NCI-H2196 treated with DMSO at 0.1 percent for 48 hours (cell line): ENCODE results near the gene MTCL1.

Experiments
- DNase-seq: peaks from one replicate; lab custom pipeline; 2025; ENCODE audit not compliant: unreplicated experiment; lab: John Stamatoyannopoulos, UW

Gene MTCL1

DNA sequence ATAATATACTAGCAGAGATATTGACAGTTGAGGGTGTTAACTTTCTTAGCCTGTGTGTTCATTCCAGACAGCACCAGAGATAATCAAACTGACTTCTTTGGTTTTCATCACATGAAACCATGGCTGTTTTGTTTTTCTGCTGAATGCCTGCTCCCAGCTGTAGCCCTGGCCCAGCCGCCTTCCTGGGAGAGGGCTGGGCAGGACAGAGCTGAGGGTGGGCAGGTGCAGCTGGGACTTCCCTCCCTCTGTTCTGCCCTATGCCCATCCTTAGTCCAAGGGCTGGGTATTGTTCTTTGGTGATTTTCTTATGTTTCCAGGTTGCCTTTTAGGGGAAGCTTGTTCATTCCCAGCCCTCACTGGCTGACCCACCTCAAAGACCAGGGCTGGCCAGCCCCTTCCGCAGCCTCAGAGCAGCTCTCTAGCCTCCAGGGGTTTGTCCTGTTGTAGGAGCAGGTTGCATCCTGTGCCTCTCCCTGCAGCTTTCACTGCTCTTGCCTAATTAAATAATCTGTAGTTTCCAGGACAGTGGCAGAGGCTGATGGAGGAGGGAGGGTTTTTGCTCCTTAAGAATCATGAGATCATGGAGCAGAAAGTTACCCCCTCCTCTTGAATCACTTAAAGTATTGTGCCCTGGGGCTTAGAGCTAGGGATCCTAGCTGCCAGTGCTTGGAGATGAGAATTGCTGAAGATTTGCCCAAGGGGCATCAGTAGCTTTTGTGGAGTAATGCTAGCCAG lies 61.4 kb downstream of the MTCL1 start:
- DNase-seq, result no peak

DNA sequence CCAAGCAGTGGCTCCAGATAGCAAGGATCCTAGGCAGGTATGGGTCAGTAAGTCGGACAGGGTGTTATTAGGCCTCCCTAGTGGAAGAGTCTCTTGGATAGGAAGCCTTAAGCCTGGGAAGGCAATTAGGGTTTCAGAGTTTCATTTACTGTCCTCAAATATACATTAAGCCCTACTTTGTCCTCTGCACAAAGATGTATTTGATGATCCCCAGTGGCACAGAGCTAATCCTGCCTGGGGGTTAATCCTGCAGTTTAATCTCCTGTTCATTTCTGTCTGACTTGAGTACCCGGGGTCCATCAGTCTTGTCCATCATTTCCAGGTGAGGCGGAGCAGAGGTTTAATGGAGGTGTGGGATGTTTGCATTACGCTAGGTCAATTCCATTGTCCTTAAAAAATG lies 62.0 kb downstream of the MTCL1 start:
- no peak for DNase-seq

DNA sequence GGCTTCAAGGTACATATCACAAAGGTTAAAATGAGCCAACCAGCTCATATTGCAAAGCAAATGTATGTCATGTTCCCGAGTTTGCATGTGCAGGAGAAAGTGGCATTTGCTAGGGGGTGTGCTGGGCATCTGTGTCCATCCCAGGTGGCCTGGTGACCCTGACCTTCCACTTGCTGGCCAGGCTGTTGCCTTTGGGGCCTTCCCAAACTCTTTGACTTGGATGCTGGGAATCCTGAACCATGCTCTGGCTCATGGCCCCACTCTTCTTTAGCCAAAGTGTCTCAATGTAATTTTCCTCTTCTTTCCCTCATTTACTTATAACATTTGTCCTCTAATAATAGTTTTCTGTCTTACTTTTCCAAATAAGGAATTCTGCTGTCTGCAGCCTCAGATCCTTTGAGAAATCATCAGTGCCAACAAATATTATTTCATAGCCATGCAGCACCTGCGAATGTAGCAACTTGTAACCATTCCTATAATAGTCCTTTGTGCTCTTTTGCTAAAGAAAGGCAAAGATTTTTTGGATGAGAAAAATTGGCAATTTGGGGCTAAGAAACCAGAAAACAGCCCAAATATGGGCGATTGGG lies 64.2 kb downstream of the MTCL1 start:
- DNase-seq, result no peak

DNA sequence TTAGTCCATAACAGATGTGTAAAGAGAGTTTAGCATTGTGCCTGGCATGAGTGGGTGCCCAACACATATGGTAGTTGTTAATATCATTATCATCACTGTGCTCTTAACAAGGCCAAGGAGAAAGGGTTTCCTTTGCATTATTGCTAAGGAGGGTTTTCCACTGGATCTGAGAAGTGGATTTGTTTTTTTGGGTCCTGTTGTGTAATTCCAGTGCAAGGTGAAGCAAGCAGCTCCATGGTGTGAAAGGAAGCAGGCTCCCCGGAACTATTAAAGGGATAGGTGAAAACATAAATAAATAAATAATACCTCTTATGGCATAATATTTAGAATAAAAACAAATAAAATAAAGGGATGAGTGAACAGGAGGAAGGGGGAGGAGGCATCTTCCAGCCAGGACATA lies 65.3 kb downstream of the MTCL1 start:
- DNase-seq, result no peak

DNA sequence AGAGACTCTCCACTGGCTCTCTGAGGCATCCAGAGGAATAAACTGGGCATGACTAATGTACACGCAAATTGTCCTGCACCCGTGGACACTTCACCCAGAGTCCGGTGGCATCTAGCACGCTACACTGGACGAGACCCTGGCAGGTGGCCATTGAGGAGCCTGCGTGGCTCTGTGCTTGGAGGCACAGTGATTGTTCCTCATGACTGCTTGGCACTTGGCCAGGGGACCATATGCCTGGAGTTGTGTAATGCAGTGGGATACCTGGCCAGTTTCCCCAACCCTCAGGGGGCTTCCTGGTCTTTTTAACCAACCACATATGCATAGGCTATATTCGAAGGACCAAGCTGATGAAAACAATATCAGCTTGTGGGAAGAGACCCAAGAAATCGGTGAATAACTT lies 66.6 kb downstream of the MTCL1 start:
- no peak for DNase-seq

DNA sequence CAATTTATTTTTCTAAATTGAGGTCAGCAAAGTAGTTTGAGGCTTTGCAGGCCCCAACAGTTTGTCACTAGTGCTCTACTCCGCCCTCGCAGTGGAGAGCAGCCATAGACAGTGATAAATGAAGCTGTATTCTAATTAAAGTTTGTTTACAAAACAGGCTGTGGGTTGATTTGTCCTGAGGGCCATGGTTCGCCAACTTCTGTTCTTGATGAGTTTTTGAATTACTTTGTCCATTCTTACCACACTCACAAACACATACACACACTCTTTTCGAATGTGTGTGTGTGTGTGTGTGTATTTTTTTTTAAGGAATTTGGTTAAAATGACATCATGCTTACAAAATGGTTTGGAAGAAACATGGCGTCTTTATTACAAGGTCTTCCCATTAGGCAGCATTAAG lies 68.6 kb downstream of the MTCL1 start:
- DNase-seq, result no peak

DNA sequence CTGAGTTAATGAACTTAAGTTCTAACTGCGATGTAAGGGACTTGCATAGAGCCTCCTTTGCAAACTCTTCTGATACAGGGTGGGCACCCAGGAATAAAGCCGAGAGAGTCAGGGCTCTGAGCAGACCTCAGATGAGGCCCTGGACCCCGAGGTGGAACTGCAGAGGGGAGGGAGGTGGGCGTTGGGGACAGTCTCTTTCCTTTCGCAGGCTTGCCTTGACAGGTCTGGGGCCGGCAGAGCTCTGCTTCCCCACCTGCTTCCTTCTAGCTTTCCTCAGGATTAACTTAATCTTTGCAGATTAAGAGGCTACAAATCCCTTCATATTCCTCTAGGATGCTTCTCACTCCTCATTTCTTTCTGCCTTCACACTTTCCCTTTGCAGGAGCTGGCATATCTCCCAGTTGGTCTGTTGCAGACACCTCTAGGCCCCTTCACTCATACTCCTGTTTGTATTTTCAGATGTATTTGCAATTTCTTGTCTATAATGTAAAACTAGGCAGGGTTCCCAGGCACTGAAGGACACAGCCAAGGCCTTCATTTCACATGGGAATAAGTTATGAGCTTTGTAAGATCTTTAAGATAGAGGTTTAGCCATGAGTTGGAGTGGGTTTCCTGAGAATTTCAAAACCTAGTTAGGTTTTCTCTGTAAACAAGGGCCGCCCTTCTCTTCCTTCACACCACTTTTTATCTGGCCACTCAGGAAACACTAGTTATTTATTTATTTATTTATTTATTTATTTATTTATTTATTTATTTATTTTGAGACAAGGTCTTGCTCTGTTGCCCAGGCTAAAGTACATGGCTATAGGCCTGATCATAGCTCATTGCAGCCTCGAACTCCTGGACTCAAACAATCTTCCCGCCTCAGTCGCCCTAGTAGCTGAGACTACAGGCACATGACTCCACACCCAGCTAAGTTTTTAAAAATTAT lies 70.9 kb downstream of the MTCL1 start:
- DNase-seq, result no peak

DNA sequence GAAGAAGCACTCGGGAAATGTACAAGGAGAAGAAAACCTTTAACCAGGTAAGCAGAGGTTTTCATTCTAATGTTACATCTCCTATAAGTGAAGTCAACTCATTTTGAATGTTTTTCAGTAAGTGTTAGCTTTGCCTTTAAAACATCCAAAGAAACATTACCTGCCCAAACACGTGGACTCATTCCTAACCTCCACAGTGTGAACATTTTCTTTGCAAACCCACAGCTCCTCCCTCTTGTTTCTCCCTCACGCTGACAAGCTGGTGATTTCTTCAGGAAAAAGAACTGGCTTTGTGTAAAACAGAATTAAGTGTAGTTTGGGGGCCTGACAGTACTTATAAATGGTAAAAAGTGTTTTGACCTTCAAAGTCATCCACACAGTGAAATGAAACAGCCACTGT lies 72.5 kb downstream of the MTCL1 start:
- no peak for DNase-seq

DNA sequence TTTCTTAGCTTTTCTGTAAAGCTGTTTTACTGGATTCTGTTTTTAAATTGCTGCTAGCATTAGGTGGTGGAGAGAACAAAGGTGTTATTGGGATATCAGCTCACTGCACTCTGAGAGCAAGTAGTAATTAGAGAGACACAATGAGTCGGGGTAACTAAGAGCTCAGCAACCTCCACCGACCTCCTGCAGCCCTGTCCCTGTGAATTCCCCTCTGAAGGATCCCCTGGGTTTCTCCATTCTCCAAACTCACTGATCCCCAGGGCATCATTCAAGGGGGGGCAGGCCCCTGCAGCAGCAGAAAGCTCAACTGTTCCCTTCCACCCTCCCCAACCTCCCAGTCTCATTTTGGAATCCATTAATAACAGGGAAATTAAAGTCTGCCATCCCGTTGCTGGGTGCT lies 73.0 kb downstream of the MTCL1 start:
- DNase-seq, result no peak

DNA sequence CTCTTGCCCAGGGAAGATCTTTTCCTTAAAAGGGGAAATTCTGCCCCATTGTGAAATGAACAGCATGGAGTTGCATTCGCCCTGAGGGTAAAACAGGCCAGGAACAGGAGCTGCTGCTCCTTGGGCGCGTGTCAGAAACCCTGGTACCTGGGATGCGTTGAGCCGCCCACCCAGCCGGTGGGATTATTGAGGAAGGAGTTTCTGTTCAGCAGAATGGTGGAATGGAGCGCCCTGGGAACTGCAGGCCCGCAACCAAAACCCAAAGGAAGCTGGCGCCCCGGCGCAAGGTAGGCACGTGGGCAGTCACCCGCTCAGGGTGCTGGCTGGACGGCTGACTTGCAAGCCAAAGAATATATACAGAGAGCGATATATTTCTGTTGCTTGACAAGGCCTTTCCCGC lies 73.5 kb downstream of the MTCL1 start:
- DNase-seq, result no peak

DNA sequence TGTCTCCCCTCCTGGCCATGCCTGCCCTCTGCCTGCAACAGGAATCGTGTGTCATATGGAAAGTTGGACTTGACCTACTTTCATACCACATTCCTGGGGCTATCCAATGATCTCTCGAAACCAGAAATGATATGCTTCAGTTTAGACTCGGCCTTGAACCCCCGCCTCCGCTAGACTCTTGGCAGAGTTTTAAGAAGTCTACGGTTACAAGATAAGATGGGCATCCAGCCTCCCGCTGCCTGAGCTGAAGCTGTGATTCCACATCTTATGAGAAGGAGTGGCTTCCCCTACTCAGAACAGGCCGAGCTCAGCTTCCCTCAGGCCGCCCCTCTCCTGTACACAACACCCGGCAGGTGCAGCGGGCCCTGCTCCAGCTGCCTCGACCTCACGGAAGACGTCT lies 73.9 kb downstream of the MTCL1 start:
- DNase-seq, result no peak

DNA sequence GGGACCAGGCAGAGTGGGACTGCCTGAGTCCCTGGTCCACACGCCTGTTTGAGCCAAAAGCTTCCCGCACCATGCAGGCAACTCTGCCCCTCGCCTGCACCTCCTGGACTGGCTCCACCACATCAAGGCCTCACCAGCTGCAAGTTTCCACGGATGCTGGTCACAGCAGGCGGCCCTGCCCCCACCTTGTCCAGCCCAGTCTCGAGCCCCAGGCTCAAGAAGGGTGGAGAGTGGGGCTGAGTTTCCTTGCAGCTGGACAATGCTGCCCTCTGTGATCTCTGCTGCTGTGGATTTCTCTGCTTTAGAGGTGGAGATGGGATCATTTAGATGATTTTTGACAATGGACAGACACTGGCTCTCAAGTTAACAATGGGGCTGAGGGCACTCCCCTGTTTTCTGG lies 74.9 kb downstream of the MTCL1 start:
- DNase-seq, result no peak

DNA sequence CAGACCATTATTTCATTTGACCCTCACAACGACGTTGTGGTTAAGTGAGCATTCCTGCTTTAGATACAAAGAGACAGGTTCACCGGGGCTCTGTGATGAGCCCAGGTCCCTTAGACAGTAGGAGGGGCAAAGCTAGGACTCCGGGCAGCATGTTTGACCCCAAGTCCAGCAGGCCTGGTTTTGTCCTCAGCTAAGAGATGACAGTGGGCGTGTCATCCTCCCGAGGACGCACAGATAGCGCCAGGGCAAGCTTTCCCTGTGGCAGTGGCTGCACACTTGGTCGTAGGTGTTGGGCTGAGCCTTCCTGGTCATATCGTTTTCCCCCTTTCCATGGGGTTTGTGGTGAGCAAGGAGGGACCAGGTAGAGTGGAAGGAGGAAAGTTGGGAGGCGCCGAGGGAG lies 76.3 kb downstream of the MTCL1 start:
- no peak for DNase-seq

DNA sequence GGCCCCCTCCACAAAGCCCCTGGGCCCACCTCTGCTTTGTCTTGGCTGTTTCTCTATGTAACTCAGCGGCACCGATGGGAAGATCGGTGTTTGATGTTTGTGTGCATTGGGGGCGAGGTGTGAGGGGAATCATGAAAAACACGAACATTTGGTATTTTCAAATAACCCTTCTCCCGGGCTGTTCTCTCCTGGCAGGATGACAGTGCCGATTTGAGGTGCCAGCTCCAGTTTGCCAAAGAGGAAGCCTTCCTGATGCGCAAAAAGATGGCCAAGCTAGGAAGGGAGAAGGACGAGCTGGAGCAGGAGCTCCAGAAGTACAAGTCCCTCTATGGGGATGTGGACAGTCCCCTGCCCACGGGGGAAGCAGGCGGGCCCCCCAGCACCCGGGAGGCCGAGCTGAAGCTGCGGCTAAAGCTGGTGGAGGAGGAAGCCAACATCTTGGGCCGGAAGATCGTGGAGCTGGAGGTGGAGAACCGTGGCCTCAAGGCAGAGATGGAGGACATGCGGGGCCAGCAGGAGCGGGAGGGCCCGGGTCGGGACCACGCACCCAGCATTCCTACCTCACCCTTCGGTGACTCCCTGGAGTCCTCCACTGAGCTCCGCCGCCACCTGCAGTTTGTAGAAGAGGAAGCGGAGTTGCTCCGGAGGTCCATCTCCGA lies 78.1 kb downstream of the MTCL1 start:
- no peak for DNase-seq

DNA sequence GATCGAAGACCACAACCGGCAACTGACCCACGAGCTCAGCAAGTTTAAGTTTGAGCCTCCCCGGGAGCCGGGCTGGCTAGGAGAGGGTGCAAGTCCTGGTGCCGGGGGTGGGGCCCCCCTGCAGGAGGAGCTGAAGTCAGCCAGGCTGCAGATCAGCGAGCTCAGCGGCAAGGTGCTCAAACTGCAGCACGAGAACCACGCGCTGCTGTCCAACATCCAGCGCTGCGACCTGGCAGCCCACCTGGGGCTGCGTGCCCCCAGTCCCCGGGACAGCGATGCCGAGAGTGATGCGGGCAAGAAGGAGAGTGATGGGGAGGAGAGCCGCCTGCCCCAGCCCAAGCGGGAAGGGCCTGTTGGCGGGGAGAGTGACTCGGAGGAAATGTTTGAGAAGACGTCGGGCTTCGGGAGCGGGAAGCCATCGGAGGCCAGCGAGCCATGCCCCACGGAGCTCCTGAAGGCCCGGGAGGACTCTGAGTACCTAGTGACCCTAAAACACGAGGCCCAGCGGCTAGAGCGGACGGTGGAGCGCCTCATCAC lies 78.7 kb downstream of the MTCL1 start:
- DNase-seq, result no peak

DNA sequence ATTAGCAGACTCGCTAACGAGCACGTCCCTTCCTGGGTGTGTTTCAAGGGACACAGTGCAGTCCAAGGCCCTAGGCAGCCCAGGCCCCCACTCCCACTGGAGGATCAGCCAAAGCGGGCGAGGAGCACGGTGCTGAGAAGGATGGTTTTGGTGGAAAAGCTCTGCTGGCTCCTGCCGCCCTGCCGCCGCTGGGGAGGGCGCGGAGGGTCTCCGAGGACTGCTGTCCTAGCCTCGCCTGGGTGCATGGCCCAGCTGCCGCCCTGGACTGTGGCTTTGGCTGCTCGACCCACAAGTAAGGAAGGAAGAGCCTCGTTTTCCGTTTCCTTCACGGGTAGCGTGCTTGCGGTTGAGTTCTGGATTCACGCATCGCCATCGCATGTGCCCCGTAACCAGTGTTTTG lies 79.9 kb downstream of the MTCL1 start:
- DNase-seq, result no peak

DNA sequence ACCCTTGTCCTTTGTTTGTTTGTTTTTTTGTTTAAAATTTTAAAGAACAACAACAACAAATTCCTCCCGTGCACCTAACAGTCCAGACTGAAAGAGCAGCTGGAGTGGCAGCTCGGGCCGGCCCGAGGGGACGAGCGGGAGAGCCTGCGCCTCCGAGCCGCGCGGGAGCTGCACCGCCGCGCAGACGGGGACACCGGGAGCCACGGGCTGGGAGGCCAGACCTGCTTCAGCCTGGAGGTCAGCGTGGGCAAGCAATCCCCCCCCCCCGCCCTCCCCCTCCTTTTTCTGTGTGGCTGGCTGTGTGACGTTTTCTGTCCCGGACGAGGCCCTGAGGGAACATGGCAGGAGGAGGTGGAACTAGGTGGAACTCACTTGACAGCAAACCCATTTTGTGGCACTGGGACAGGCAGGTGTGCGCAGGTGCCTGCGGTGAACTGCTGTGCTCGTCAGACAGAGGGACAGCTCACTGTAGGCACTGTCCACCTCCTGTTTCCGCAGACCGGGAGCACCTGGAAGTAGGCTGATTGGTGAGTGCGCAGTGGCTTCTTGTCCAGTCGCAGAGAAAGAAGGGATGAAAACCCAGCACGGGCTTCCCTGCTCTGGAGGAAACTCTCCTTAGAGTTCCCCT lies 80.6 kb downstream of the MTCL1 start:
- no peak for DNase-seq

DNA sequence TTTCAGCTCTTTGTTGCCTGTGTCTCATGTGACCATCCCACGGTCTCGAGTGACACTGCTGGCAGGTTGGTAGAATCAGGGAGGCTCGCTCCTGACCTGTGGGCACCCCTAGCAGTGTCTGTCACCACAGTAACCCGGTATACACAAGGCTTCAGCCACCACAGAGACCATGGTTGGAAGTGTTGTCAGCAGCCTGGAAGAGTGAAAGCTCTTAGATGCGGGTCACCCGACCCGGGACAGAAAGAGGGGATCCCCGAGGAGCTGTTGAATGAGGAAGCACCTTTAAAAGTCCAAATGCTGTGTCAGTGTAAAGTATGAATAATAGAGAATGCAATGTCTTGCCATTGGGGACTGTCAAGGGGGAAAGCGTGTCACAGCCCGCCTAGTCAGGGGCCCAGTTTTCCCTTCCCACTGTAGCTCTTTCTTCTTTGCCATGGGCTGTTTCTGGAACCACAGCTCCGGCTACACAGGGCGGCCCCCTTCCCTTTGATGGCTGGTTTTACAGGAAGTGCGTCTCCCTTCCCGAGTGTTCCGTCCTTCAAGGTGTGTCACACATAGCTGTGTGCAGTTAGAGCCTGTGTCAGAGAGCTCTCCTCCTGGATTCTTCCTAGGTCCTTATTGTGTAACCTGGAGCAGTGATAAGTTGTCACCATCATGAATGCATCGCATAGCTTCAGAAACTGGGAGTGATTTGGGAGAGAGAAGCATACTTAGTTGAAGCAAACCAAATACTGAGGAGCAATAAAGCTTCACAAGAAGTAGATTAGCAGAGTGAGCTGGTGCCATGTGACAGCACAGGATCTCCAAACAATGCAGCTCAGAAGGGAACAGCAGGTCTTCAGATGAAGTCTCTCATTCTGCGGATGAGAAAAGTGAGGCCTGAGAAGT lies 81.4 kb downstream of the MTCL1 start:
- no peak for DNase-seq

DNA sequence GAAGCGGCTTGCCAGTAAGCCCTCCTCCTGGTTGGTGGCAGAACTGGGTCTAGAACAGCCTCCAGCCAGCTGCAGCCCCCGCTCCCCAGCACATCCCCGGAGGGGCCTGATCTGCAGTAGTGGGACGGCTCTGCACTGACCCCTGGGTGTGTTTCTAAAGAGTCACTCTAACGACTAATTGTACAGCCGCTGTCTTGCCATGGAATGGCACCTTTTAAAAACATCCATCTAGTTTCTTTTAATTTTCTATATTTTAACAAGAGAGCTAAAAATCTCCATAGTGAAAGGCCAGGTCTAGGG lies 82.0 kb downstream of the MTCL1 start:
- no peak for DNase-seq

DNA sequence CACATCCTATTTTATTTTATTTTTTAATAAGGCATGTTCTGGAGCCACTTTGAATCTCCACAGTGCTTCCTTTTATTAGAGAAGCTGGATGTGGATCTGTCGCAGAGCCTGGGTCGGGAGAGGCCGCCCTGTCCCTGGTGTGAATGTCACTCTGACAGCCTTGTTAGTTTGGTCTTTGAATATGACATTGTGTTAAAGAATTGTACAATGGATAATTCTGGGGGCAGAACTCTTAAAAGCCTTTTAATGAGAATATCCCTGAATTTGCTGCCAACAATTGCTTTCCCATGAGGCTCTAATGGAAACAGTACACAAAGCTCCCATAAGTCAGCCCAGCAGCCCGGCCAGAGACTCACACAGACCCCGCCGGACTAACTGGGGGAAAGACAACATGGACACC lies 82.4 kb downstream of the MTCL1 start:
- DNase-seq, result no peak
